Activated CD4-positive, alpha-beta T cell treated with anti-CD3 and anti-CD28 coated beads, Interleukin-2, amount 10 ng/mL, durations not matched to agents 24 days and 14 days (primary cell): ENCODE measurements around the gene ACTR6. TPM values are rescaled to one million over a fixed set of nuclear protein-coding genes. Genes with fewer than 3 reads are reported as not detected.
A peak's percentile ranks its signal among the peaks of the same experiment; 100 is the strongest.

Source experiments
- DNase-seq: peaks from one replicate; pipeline ENCODE4 v3.0.0; 2022
- H3K27ac Mint-ChIP-seq: one replicate; pipeline ENCODE4 v1.8.0; 2022; ENCODE audit warnings: mild to moderate bottlenecking, mixed read lengths
- H3K27me3 Mint-ChIP-seq: one replicate; pipeline ENCODE4 v1.8.0; 2022; ENCODE audit warnings: mixed read lengths
- H3K36me3 Mint-ChIP-seq: one replicate; pipeline ENCODE4 v1.8.0; 2022; ENCODE audit warnings: low read depth, mild to moderate bottlenecking, mixed read lengths
- H3K4me1 Mint-ChIP-seq: one replicate; pipeline ENCODE4 v1.8.0; 2021; ENCODE audit warnings: mixed read lengths
- H3K4me3 Mint-ChIP-seq: one replicate; pipeline ENCODE4 v1.8.0; 2022; ENCODE audit warnings: mild to moderate bottlenecking, moderate library complexity, mixed read lengths
- H3K9me3 Mint-ChIP-seq: one replicate; pipeline ENCODE4 v1.8.0; 2021; ENCODE audit warnings: mixed read lengths
- intact Hi-C: fragments of 100-400 bp; cut with micrococcal nuclease; formaldehyde crosslinking; loops from one replicate; pipeline ENCODE4 v1.15.1; 2023
- total RNA-seq: library from RNA; stranded (reverse); gene quantifications from 2 replicates; pipeline ENCODE4 v1.2.3, GENCODE V29; 2022

ACTR6 gene
- total RNA-seq, 1 donor from 2014 or later, result 33.7 TPM

DNA sequence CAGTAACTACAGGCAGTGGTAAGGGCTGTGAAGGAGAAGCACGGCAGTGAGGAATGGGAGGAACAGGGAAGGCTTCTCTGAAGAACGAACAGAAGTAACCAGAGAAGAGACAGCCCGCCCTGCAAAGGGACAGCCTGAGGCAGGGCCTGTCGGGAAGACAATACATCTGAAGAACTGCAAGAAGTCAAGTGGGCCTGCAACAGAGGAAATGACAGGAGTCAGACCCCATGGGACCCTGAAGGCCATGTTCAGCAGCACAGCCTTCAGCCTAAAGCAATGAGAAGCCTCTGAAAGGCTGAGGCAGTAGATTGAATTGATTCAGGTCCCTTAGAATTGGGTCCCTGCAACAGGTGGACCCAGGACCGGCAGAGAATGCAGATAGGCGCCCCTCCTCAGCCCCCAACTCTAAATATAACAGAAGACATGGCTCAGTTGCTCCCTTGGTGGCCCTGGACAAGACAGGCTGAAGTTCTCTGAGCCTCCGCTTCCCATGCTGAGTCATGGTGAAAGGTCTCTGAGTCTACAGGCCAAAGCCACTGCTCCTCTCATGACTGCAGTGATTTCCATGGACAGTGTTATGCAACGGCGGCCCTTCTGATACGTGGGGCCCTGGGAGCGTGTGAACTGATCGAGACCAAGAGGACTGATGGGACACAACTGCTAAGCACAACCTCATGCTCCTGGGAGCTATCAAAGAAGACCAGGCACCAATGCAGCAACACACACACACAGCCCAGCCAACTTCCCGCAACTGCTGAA is 10.8 kb upstream of the ACTR6 start:
- Mint-ChIP-seq H3K27ac (no peak overlapping the region), H3K9me3 (no peaks in the 10 kb centered on the region), H3K4me3 (no peak overlapping the region), H3K36me3 (peaks cover 37% of the 10 kb centered on the region), H3K4me1 (peaks cover 27% of the 10 kb centered on the region), H3K27me3 (no peaks in the 10 kb centered on the region)
- no peak for DNase-seq
- intact Hi-C loops, result no loop called here

DNA sequence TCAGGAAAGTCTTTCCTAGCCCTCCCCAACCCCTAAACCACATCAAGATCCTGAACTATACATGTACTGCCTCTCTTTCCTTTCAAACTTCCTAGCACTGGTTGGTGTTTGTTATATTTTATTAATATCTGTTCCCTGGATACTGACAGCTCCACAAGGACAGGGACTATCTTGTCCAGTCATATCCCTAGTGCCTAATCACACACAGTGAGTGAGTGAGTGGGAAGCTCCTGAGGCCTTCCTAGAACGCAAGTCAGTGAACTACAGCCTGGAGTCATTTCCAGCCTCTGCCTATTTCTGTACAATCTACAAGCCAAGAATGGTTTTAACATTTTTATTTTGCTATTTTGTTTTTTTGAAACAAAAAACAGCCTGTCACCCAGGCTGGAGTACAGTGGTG is 7.5 kb upstream of the ACTR6 start:
- Mint-ChIP-seq H3K27me3 (no peaks in the 10 kb centered on the region), H3K4me1 (peaks cover 14% of the 10 kb centered on the region)
- intact Hi-C loops, result no loop called here

DNA sequence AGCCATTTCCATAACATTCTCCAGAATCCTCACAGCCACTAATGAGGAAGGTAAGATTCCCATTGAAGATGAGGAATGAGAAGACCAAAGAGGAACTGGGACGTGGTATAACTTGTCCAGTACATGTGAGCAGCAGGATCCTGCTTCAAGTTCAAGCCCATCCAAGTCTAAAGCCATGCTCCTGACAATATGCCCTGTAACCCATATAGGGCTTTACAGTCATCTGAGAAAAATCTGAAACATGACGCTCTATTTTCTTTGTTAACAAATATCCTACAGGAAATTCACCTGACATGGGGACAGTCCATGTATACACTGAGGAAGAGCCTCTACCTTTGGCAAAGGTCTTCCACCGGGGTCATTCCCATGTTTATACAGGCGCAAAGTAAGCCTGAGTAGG is 3.1 kb upstream of the ACTR6 start:
- DNase-seq, result no peak
- H3K27ac Mint-ChIP-seq, result peak overlapping the region; percentile 23
- intact Hi-C loops, result no loop called here

More for the DNA sequence above, 7.5 kb upstream of the ACTR6 start:
- no peaks in the 10 kb centered on the region for H3K9me3 Mint-ChIP-seq
- DNase-seq, result no peak
- no peak overlapping the region for H3K4me3 Mint-ChIP-seq
- peak overlapping the region; percentile 59 for H3K27ac Mint-ChIP-seq
- peaks cover 45% of the 10 kb centered on the region for H3K36me3 Mint-ChIP-seq

DNA sequence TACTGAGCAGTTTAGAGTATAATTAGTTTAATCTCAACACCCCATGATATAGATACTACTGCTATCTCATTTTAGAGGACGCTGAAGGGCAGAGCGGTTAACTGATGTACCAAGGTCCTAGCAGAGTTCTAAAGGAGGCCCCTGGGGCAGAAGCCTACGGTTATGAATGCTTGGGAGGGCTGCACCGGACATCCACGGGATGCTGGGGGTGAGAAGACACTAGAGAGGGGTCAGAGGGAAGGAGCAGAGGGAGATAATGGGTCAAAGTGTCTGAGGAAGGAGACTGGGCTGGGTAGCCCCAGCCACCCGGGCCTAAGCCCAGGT is 1.6 kb upstream of the ACTR6 start:
- no peaks in the 10 kb centered on the region for H3K27me3 Mint-ChIP-seq
- H3K36me3 Mint-ChIP-seq, result peaks cover 21% of the 10 kb centered on the region
- H3K4me1 Mint-ChIP-seq, result peaks cover 26% of the 10 kb centered on the region
- DNase-seq, result peak; percentile 63
- H3K9me3 Mint-ChIP-seq, result no peaks in the 10 kb centered on the region
- intact Hi-C loops, result loop anchor here (1.0 kb wide), 1 partner anchor 45 kb away; no protein-coding TSS in a partner anchor
- peak overlapping the region; percentile 91 for H3K27ac Mint-ChIP-seq
- H3K4me3 Mint-ChIP-seq, result peak overlapping the region; percentile 97

More for the DNA sequence above, 3.1 kb upstream of the ACTR6 start:
- Mint-ChIP-seq H3K27me3 (no peaks in the 10 kb centered on the region), H3K4me3 (no peak overlapping the region), H3K4me1 (peaks cover 26% of the 10 kb centered on the region), H3K36me3 (peaks cover 25% of the 10 kb centered on the region), H3K9me3 (no peaks in the 10 kb centered on the region)

DNA sequence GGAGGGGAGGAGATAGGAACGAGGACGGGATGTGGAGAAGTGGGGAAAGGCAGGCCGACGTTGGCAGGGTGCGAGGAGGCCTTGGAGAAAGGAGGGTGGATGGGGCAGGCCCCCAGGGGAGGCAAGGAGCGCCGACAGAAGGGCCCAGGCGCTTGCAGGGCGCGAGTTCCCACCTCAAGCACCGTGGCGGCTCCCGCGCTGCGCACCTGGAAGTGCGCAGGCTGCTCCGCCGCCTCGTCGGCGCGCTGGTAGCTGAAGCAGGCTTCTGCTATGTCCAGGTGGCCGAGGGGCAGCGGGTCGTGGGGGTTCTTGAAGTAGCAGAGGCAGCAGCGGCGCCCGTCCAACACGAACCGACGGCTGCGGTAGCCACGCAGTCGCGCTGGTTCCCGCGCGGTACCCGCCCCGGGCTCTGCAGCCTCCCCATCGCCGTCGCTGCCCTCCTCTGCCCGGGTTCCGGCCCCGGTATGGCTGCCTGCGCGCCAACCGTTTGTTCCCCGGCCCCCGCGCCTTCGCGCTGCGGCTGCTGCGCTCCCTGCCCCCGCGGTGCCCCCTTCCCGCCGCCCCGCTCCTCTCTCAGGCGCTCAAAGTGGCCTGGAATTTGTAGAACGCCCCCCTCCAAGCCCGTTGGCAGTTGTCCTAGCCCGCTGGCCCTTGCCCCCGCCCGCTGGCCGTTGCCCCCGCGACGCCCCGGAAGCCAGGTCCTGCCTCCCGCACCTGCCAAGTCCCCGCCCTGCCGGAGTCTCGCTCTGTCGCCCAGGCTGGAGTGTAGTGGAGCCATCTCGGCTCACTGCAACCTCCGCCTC is 1.1 kb upstream of the ACTR6 start:
- intact Hi-C loops, result loop anchor here (1.0 to 10.0 kb wide), 6 partner anchors 14 to 1555 kb away; partner anchors contain the start of genes APAF1, BLTP3B, DEPDC4 and IKBIP
- Mint-ChIP-seq H3K27ac (peak overlapping the region; percentile 100), H3K27me3 (no peaks in the 10 kb centered on the region), H3K36me3 (peaks cover 19% of the 10 kb centered on the region), H3K4me3 (peak overlapping the region; percentile 97), H3K4me1 (peaks cover 26% of the 10 kb centered on the region), H3K9me3 (no peaks in the 10 kb centered on the region)
- DNase-seq, result peak; percentile 95

DNA sequence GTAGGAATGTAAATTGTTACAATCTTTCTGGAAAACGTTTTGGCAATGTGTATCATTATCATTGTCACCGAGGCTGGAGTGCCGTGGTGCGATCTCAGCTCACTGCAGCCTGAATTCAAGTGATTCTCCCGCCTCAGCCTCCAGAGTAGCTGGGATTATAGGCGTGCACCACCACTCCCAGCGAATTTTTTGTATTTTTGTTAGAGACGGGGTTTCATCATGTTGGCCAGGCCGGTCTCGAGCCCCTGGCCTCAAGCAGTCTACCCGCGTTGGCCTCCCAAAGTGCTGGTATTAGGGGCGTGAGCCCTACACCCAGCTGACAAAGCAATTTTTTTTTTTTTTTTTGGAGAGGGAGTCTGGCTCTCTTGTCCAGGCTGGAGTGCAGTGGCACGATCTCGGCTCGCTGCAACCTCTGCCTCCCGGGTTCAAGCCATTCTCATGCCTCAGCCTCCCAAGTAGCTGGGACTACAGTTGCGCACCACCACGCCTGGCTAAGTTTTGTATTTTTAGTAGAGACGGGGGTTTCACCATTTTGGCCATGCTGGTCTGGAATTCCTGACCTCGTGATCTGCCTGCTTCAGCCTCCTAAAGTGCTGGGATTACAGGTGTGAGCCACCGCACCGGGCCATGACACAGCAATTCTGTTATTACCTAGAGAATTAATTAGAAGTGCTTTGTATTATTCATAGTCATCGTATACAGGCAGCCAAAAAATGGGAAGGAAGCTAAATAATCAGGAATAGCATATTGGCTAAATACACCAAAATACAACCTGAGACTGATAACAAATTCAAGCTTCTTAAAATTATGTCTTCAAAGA is 1.2 kb downstream of the ACTR6 start:
- H3K4me1 Mint-ChIP-seq, result peaks cover 26% of the 10 kb centered on the region
- H3K9me3 Mint-ChIP-seq, result no peaks in the 10 kb centered on the region
- H3K4me3 Mint-ChIP-seq, result peak overlapping the region; percentile 97
- peak overlapping the region; percentile 100 for H3K27ac Mint-ChIP-seq
- DNase-seq, result no peak
- intact Hi-C loops, result loop anchor here (10.0 kb wide), 1 partner anchor 1557 kb away; the partner anchor contains the start of genes APAF1 and IKBIP
- H3K36me3 Mint-ChIP-seq, result peaks cover 14% of the 10 kb centered on the region
- no peaks in the 10 kb centered on the region for H3K27me3 Mint-ChIP-seq

DNA sequence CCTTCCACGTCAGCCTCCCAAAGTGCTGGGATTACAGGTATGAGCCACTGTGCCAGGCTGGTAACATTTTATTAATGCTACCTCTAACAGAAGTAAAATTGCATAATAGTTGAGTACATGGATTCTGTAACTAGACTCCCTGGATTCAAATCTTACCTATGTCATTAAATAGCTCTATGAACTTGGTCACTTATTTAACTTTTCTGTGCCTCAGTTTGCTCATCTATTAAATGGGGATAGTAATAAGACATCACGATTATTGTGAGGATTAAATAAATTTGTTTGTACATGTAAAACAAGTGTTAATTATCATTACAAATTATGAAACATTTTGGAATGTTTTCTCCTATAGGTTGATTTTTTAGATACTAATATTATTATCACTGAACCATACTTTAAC is 6.7 kb downstream of the ACTR6 start:
- H3K27me3 Mint-ChIP-seq, result no peaks in the 10 kb centered on the region
- no peaks in the 10 kb centered on the region for H3K9me3 Mint-ChIP-seq
- H3K36me3 Mint-ChIP-seq, result peaks cover 29% of the 10 kb centered on the region
- no peak overlapping the region for H3K4me3 Mint-ChIP-seq
- H3K4me1 Mint-ChIP-seq, result peaks cover 7% of the 10 kb centered on the region
- H3K27ac Mint-ChIP-seq, result no peak overlapping the region
- DNase-seq, result no peak
- intact Hi-C loops, result loop anchor here (10.0 kb wide), 1 partner anchor 1563 kb away; the partner anchor contains the start of genes APAF1 and IKBIP

DNA sequence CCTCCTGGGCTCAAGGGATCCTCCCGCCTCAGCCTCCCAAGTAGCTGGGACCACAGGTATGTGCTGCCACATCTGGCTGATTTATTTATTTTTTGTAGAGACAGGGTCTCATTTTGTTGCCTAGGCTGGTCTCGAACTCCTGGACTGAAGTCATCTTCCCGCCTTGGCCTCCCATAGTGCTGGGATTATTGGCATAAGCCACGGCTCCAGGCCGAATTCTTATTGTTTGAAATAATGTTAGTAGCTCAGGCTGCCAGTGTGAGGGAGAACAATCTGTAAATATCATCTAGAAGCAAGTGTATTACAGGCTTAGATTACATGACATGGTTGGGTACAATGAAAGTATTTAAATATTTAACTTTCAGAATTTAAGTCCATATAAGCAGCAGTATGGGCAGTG is 8.2 kb downstream of the ACTR6 start:
- Mint-ChIP-seq H3K4me3 (no peak overlapping the region), H3K27ac (no peak overlapping the region), H3K36me3 (peaks cover 34% of the 10 kb centered on the region), H3K9me3 (no peaks in the 10 kb centered on the region), H3K27me3 (no peaks in the 10 kb centered on the region), H3K4me1 (no peaks in the 10 kb centered on the region)
- intact Hi-C loops, result loop anchor here (10.0 kb wide), 1 partner anchor 1564 kb away; the partner anchor contains the start of genes APAF1 and IKBIP
- DNase-seq, result no peak

DNA sequence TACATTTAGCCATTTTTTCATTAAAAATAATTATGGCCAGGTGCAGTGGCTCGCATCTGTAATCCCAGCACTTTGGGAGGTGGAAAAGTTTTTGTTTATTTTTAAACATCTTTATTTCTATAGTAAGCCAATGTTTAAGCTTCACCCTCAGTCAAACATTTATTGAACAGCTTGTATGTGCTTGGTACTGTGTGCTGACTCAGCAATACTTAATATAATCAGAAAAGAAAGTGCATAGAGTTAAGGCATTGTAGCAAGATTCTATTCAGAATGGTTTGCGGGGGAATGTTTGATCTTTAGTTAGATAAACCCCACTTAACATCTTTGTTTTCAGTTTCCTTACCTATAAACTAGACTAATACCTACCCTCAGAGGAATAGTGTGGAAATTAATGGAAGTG is 11.1 kb downstream of the ACTR6 start:
- Mint-ChIP-seq H3K4me3 (no peak overlapping the region), H3K9me3 (no peaks in the 10 kb centered on the region), H3K27me3 (no peaks in the 10 kb centered on the region), H3K36me3 (peaks cover 38% of the 10 kb centered on the region), H3K27ac (no peak overlapping the region), H3K4me1 (no peaks in the 10 kb centered on the region)
- intact Hi-C loops, result no loop called here
- DNase-seq, result no peak

DNA sequence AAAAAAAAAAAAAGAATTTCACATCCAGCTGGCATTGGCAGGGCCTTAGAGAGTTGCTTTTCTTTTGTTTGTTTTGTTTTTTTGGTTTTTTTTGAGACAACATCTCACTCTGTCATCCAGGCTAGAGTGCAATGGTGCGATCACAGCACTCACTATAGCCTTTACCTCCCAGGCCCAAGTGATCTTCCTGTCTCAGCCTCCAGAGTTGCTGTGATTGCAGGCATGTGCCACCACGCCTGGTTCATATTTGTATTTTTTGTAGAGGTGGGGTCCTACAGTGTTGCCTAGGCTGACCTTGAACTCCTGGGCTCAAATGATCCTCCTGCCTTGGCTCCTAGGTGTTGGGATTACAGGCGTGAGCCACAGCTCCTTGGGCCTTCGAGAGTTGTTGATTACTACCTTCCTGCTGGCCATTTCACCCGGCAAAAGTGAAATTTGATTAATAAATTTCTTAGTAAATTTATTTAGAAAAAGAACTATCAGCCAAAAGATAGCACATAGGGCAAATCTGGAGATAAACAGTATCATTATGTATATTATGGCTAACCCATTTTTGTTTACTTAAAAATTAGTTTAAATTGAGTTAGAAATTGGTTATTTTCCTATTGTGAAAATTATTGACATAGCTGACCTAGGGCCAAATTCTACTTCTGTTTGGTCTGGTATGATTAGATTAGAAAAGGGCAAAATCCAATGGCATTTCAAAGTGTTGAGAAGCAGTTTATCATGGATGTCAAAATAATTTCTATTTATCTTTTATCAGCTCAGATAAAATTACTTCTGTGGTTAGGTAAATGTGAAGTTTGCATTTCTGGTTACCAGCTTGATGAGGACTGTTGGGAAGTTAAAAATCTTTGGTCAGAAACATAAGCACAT is 12.6 kb downstream of the ACTR6 start:
- Mint-ChIP-seq H3K27ac (no peak overlapping the region), H3K4me3 (no peak overlapping the region), H3K9me3 (no peaks in the 10 kb centered on the region), H3K4me1 (no peaks in the 10 kb centered on the region), H3K27me3 (no peaks in the 10 kb centered on the region), H3K36me3 (peaks cover 35% of the 10 kb centered on the region)
- DNase-seq, result no peak
- intact Hi-C loops, result no loop called here

DNA sequence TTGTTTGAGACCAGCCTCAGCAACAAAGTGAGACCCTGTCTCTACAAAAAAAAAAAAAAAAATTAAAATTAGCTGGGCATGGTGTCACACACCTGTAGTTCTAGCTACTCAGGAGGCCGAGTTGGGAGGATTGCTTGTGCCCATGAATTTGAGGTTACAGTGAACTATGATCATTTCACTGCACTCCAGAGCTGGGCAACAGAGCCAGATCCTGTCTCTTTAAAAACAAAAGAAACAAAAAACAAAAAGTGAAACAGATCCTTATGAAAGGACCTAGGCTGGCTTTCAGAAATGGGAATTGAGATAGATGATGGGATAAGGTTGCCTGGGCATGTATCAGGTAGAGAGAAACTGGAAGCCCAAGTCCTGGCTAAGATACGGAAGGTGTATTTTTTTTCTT is 13.9 kb downstream of the ACTR6 start:
- Mint-ChIP-seq H3K27ac (no peak overlapping the region), H3K36me3 (peaks cover 28% of the 10 kb centered on the region), H3K4me1 (no peaks in the 10 kb centered on the region), H3K4me3 (no peak overlapping the region), H3K27me3 (no peaks in the 10 kb centered on the region), H3K9me3 (no peaks in the 10 kb centered on the region)
- no peak for DNase-seq
- intact Hi-C loops, result no loop called here

DNA sequence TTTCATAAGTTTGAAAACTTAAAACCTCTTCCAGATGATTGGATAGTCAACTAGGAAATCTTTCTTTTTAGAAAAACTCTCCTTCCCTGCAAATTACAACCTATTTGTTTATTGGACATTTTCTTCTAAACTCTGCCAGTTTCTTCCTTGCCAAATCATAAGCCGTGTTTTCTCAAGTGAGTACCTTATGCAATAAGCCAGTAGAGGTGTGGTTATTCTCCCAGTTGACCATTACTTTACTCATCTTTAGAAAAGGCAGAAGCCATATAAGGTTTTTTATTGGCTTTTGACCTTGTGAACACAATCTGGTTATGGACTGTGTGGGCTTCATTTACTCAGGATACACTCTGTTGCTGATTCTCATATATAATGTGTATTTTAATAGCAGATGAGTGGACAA is 14.6 kb downstream of the ACTR6 start:
- no peak for DNase-seq
- intact Hi-C loops, result no loop called here
- Mint-ChIP-seq H3K4me1 (no peaks in the 10 kb centered on the region), H3K36me3 (peaks cover 29% of the 10 kb centered on the region), H3K27me3 (no peaks in the 10 kb centered on the region), H3K4me3 (no peak overlapping the region), H3K9me3 (no peaks in the 10 kb centered on the region), H3K27ac (no peak overlapping the region)

DNA sequence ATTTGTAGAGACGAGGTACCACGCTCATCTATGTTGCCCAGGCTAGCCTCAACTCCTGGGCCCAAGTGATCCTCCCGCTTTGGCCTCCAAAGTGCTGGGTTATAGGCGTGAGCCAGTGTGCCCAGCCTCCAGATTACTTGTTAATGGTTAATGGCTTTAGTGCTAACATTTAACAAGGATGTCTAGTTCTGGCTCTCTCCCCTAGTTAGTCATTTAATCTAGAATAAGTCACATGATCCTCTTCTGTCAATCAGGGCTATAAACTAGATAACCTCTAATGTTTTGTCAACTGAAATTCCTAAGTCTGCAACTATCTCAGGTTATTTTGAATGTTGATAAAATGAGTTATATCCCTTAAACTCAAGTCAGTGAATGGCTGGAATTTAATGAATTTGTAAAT is 15.7 kb downstream of the ACTR6 start:
- Mint-ChIP-seq H3K4me1 (no peaks in the 10 kb centered on the region), H3K27ac (no peak overlapping the region), H3K4me3 (no peak overlapping the region), H3K27me3 (no peaks in the 10 kb centered on the region), H3K9me3 (no peaks in the 10 kb centered on the region), H3K36me3 (peaks cover 34% of the 10 kb centered on the region)
- intact Hi-C loops, result no loop called here
- no peak for DNase-seq
